IMR-90 (cell line): Measurements from ENCODE around the gene TBXAS1. TPM values are rescaled to one million over a fixed set of nuclear protein-coding genes. Genes with fewer than 3 reads are reported as not detected.

Source experiments
- ATAC-seq: fragments of 200-7000 bp; cut with Tn5 transposase; 2 replicates; pipeline ENCODE4 v1.9.1; 2020; ENCODE audit warnings: low read depth, mild to moderate bottlenecking, moderate library complexity
- BruUV-seq: library from RNA; stranded (reverse); fragments of 400-500 nt; replicated peaks from 2 replicates; lab custom pipeline; 2021; lab: Mats Ljungman, UMichigan
- CTCF ChIA-PET: fragments of 300-600 bp; formaldehyde crosslinking; extraction: SDS; loops from one replicate; lab custom pipeline; 2021; ENCODE audit warnings: antibody characterized with exemption; lab: Yijun Ruan, JAX
- POLR2A ChIA-PET: fragments of 300-600 bp; sonication (Branson Sonifier 250); formaldehyde crosslinking; loops from one replicate; lab custom pipeline; 2022; ENCODE audit warnings: antibody characterized with exemption; ENCODE audit not compliant: unreplicated experiment; lab: Charles Lee
- DNase-seq: peaks from one replicate; pipeline ENCODE4 v3.0.0; 2013
- H2AFZ ChIP-seq: replicated peaks from 2 replicates; pipeline ENCODE3; 2013; ENCODE audit warnings: low read length, mild to moderate bottlenecking; ENCODE audit not compliant: poor library complexity
- H2AK5ac ChIP-seq: 2 replicates; pipeline ENCODE4 v1.6.1; 2013; ENCODE audit warnings: low read depth, low read length, inconsistent platforms
- H2AK9ac ChIP-seq: replicated peaks from 2 replicates; pipeline ENCODE3; 2013; ENCODE audit warnings: mild to moderate bottlenecking, low read depth, low read length, moderate library complexity; ENCODE audit not compliant: poor library complexity
- H2BK120ac ChIP-seq: 2 replicates; pipeline ENCODE4 v1.6.1; 2013; ENCODE audit warnings: low read depth, low read length, inconsistent platforms
- H2BK15ac ChIP-seq: 3 replicates; pipeline ENCODE4 v1.6.1; 2013; ENCODE audit warnings: low read depth, low read length, inconsistent platforms
- H2BK20ac ChIP-seq: 2 replicates; pipeline ENCODE4 v1.6.1; 2013; ENCODE audit warnings: low read depth, mild to moderate bottlenecking, inconsistent platforms, low read length, moderate library complexity
- H2BK5ac ChIP-seq: 2 replicates; pipeline ENCODE4 v1.6.1; 2013; ENCODE audit warnings: mild to moderate bottlenecking, low read depth, low read length, inconsistent platforms; ENCODE audit not compliant: poor library complexity, severe bottlenecking
- H3K14ac ChIP-seq: replicated peaks from 2 replicates; pipeline ENCODE4 v1.6.1; 2013; ENCODE audit warnings: low read depth, low read length, inconsistent platforms
- H3K18ac ChIP-seq: 2 replicates; pipeline ENCODE4 v1.6.1; 2013; ENCODE audit warnings: low read depth, low read length, control low read depth
- H3K23ac ChIP-seq: 2 replicates; pipeline ENCODE4 v1.6.1; 2013; ENCODE audit warnings: low read depth, low read length, inconsistent platforms
- H3K27ac ChIP-seq: 2 replicates; pipeline ENCODE4 v1.5.1; 2013; ENCODE audit warnings: mild to moderate bottlenecking, control low read depth, low read length; ENCODE audit not compliant: insufficient read depth
- H3K27me3 ChIP-seq: 2 replicates; pipeline ENCODE4 v1.6.1; 2013; ENCODE audit warnings: low read length; ENCODE audit not compliant: control insufficient read depth, insufficient read depth
- H3K36me3 ChIP-seq: 2 replicates; pipeline ENCODE4 v1.6.1; 2013; ENCODE audit warnings: low read length, mixed read lengths; ENCODE audit not compliant: control insufficient read depth, insufficient read depth
- H3K4ac ChIP-seq: 2 replicates; pipeline ENCODE4 v1.6.1; 2013; ENCODE audit warnings: low read depth, low read length, inconsistent platforms
- H3K4me1 ChIP-seq: 2 replicates; pipeline ENCODE4 v1.6.1; 2013; ENCODE audit warnings: low read length, mixed read lengths; ENCODE audit not compliant: control insufficient read depth, insufficient read depth
- H3K4me2 ChIP-seq: 2 replicates; pipeline ENCODE4 v1.6.1; 2013; ENCODE audit warnings: low read depth, mild to moderate bottlenecking, control low read depth, low read length, moderate library complexity
- H3K4me3 ChIP-seq: 2 replicates; pipeline ENCODE4 v1.5.1; 2013; ENCODE audit warnings: low read depth, mild to moderate bottlenecking, control low read depth, low read length, moderate library complexity; ENCODE audit not compliant: insufficient read depth
- H3K56ac ChIP-seq: 2 replicates; pipeline ENCODE4 v1.6.1; 2013; ENCODE audit warnings: low read length, inconsistent platforms; ENCODE audit not compliant: insufficient read depth; ENCODE audit errors: extremely low read depth
- H3K79me1 ChIP-seq, 2 experiments: 2 replicates each; pipeline ENCODE4 v1.6.1; 2013; ENCODE audit warnings: low read length in 2 of 2, inconsistent platforms in 1 of 2, low read depth in 1 of 2
- H3K9ac ChIP-seq: 2 replicates; pipeline ENCODE4 v1.6.1; 2013; ENCODE audit warnings: low read depth, low read length, control low read depth
- H3K9me1 ChIP-seq: 2 replicates; pipeline ENCODE4 v1.6.1; 2013; ENCODE audit warnings: low read length, inconsistent platforms; ENCODE audit not compliant: insufficient read depth
- H3K9me3 ChIP-seq: 2 replicates; pipeline ENCODE4 v1.6.1; 2013; ENCODE audit warnings: low read length; ENCODE audit not compliant: control insufficient read depth, insufficient read depth
- H4K20me1 ChIP-seq: 2 replicates; pipeline ENCODE4 v1.6.1; 2013; ENCODE audit warnings: low read length, inconsistent platforms; ENCODE audit not compliant: insufficient read depth
- H4K5ac ChIP-seq: 2 replicates; pipeline ENCODE4 v1.6.1; 2013; ENCODE audit warnings: mild to moderate bottlenecking, low read depth, low read length, control low read depth
- H4K8ac ChIP-seq, 2 experiments: 2 replicates each; pipeline ENCODE4 v1.6.1; 2013; ENCODE audit warnings: low read depth in 2 of 2, low read length in 2 of 2, control low read depth in 1 of 2, inconsistent platforms in 1 of 2
- H4K91ac ChIP-seq: 2 replicates; pipeline ENCODE4 v1.6.1; 2013; ENCODE audit warnings: low read depth, low read length, inconsistent platforms; ENCODE audit not compliant: insufficient read depth
- BHLHE40 ChIP-seq: fragments of 150-350 bp; IDR thresholded peaks from 2 replicates; pipeline ENCODE4 v1.6.1; 2016; ENCODE audit warnings: mild to moderate bottlenecking, low read depth, low read length
- CEBPB ChIP-seq: IDR thresholded peaks from 2 replicates; pipeline ENCODE4 v1.6.1; 2012; ENCODE audit warnings: low read depth, low read length, improper control_type of control experiment
- CHD1 ChIP-seq: IDR thresholded peaks from 2 replicates; pipeline ENCODE4 v1.6.1; 2012; ENCODE audit warnings: low read depth, low read length, improper control_type of control experiment
- CTCF ChIP-seq: conservative IDR thresholded peaks from 2 replicates; pipeline ENCODE4 v1.5.1; 2012; ENCODE audit warnings: mild to moderate bottlenecking, low read depth, low read length, improper control_type of control experiment
- ELK1 ChIP-seq: fragments of 150-350 bp; IDR thresholded peaks from 2 replicates; pipeline ENCODE4 v1.6.1; 2016; ENCODE audit warnings: low read depth, mild to moderate bottlenecking, low read length, moderate library complexity, borderline replicate concordance
- FOS ChIP-seq: fragments of 150-350 bp; IDR thresholded peaks from 2 replicates; pipeline ENCODE4 v1.6.1; 2016; ENCODE audit warnings: low read depth, low read length
- MAFK ChIP-seq: IDR thresholded peaks from 2 replicates; pipeline ENCODE4 v1.6.1; 2012; ENCODE audit warnings: low read depth, low read length, improper control_type of control experiment
- MAZ ChIP-seq: IDR thresholded peaks from 2 replicates; pipeline ENCODE4 v1.6.1; 2012; ENCODE audit warnings: low read depth, mild to moderate bottlenecking, low read length, improper control_type of control experiment, moderate library complexity, borderline replicate concordance
- MXI1 ChIP-seq: IDR thresholded peaks from 2 replicates; pipeline ENCODE4 v1.6.1; 2012; ENCODE audit warnings: low read depth, mild to moderate bottlenecking, low read length, moderate library complexity, borderline replicate concordance
- NFE2L2 ChIP-seq: fragments of 150-350 bp; IDR thresholded peaks from 2 replicates; pipeline ENCODE4 v1.6.1; 2016; ENCODE audit warnings: low read depth, mild to moderate bottlenecking, low read length
- POLR2A ChIP-seq: IDR thresholded peaks from 2 replicates; pipeline ENCODE4 v1.6.1; 2012; ENCODE audit warnings: mild to moderate bottlenecking, low read depth, low read length
- RAD21 ChIP-seq: IDR thresholded peaks from 2 replicates; pipeline ENCODE4 v1.6.1; 2012; ENCODE audit warnings: low read length, improper control_type of control experiment
- RCOR1 ChIP-seq: IDR thresholded peaks from 2 replicates; pipeline ENCODE4 v1.6.1; 2012; ENCODE audit warnings: mild to moderate bottlenecking, low read length, improper control_type of control experiment; ENCODE audit not compliant: insufficient replicate concordance
- RFX5 ChIP-seq: IDR thresholded peaks from 2 replicates; pipeline ENCODE4 v1.8.0; 2012; ENCODE audit warnings: low read depth, mild to moderate bottlenecking, low read length, moderate library complexity
- SMC3 ChIP-seq: fragments of 150-350 bp; IDR thresholded peaks from 2 replicates; pipeline ENCODE4 v1.6.1; 2016; ENCODE audit warnings: low read depth, mild to moderate bottlenecking, antibody characterized with exemption, low read length, moderate library complexity
- USF2 ChIP-seq: fragments of 150-350 bp; IDR thresholded peaks from 2 replicates; pipeline ENCODE4 v1.6.1; 2017; ENCODE audit warnings: mild to moderate bottlenecking, antibody characterized with exemption, low read length, low read depth
- WGBS, 2 experiments: methylation state at CpG; one replicate each; pipeline versions ENCODE4 v1.1.5 to v1.1.7; 2013; ENCODE audit warnings: missing lambda C conversion rate in 2 of 2; ENCODE audit not compliant: insufficient read length in 1 of 2; ENCODE audit errors: extremely low coverage in 2 of 2; 5-methylcytosine and 5-hydroxymethylcytosine counted together
- dilution Hi-C: fragments of 300-500 bp; cut with HindIII; formaldehyde crosslinking; loops from one replicate; pipeline ENCODE4 v1.14.3; 2018; ENCODE audit warnings: low sequenced_read_pairs; ENCODE audit not compliant: unreplicated experiment
- in situ Hi-C: fragments of 300-500 bp; cut with MboI; formaldehyde crosslinking; loops from 3 replicates; pipeline ENCODE4 v1.14.3; 2019; ENCODE audit warnings: low sequenced_read_pairs, inconsistent platforms, mixed read lengths
- intact Hi-C: fragments of 100-400 bp; cut with micrococcal nuclease; formaldehyde crosslinking; loops from 2 replicates; pipeline ENCODE4 v1.10.0; 2022
- polyA plus RNA-seq, 3 experiments: library from polyadenylated mRNA; depleted of rRNA; stranded (reverse); fragments of >200 nt; gene quantifications; 2 replicates each; pipeline ENCODE4 v1.2.3, GENCODE V29; 2012; ENCODE audit warnings: low replicate concordance in 1 of 3
- total RNA-seq: library from RNA; depleted of rRNA; stranded (reverse); fragments of >200 nt; gene quantifications from 2 replicates; pipeline ENCODE4 v1.2.3, GENCODE V29; 2012

Gene TBXAS1
- total and polyA plus RNA-seq, 2 of the 4 experiments (the other 2 are of a cell fraction), result 5.9 to 10.8 TPM

- no peak overlapping the region for H3K4me3 ChIP-seq
- in situ Hi-C loops (no loop called here), dilution Hi-C loops (no loop called here), intact Hi-C loops (no loop called here)
- CTCF ChIA-PET, result no interaction called here
- no peak overlapping the region for H4K5ac ChIP-seq
- H3K79me1 ChIP-seq, result no peaks in the 10 kb centered on the region
- no peak overlapping the region for H2BK15ac ChIP-seq
- WGBS, 2 experiments, result 83% methylated on average over 1 of the region's 6 CpGs; no CpG with 5 or more reads in 1 of the 2 experiments
- no peak overlapping the region for H4K91ac ChIP-seq
- no TSS peak for BruUV-seq
- ATAC-seq (no peak), DNase-seq (no peak)
- H3K9ac ChIP-seq, result no peak overlapping the region
- H3K4me1 ChIP-seq, result peaks cover 7% of the 10 kb centered on the region
- H2AFZ ChIP-seq, result no peak overlapping the region
- H2AK9ac ChIP-seq, result no peak overlapping the region
- H3K27me3 ChIP-seq, result no peaks in the 10 kb centered on the region
- H3K4ac ChIP-seq, result no peak overlapping the region
- no peak overlapping the region for H2BK20ac ChIP-seq
- no peak overlapping the region for H2BK120ac ChIP-seq
- TF ChIP-seq NFE2L2, result no peak
- TF ChIP-seq BHLHE40, result no peak
- TF ChIP-seq MXI1, result no peak
- no peak for TF ChIP-seq MAFK
- no peak for TF ChIP-seq SMC3
- no peak for TF ChIP-seq POLR2A
- no peak for TF ChIP-seq USF2
- TF ChIP-seq CEBPB, result no peak
- TF ChIP-seq RFX5, result no peak
- no peak for TF ChIP-seq RCOR1
- TF ChIP-seq CTCF, result no peak
- TF ChIP-seq CHD1, result no peak
- no peak for TF ChIP-seq FOS
- no peak for TF ChIP-seq ELK1
- TF ChIP-seq RAD21, result no peak
- no peak for TF ChIP-seq MAZ
- no peak overlapping the region for H2BK5ac ChIP-seq
- no peak overlapping the region for H3K4me2 ChIP-seq
- H3K36me3 ChIP-seq, result peaks cover 5% of the 10 kb centered on the region; the same call in 1 of the 2 replicates
- H2AK5ac ChIP-seq, result no peak overlapping the region
- H3K9me3 ChIP-seq, result no peaks in the 10 kb centered on the region
- H3K56ac ChIP-seq, result no peak overlapping the region
- no peak overlapping the region for H3K23ac ChIP-seq
- no peaks in the 10 kb centered on the region; the same call in 1 of the 2 replicates for H3K9me1 ChIP-seq
- no peak overlapping the region for H3K27ac ChIP-seq
- H4K20me1 ChIP-seq, result no peaks in the 10 kb centered on the region
- no peak overlapping the region for H3K14ac ChIP-seq
- POLR2A ChIA-PET, result no interaction called here
- H3K18ac ChIP-seq, result no peak overlapping the region
- H4K8ac ChIP-seq, result no peak overlapping the region
Observed at GRCh38 chr7:139937715-139938114, 108.7 kb downstream of the TBXAS1 start.
